Osteoblast (primary cell): Measurements from ENCODE around the gene TTYH3. TPM values are rescaled to one million over a fixed set of nuclear protein-coding genes. Genes with fewer than 3 reads are reported as not detected.

Experiments
- DNase-seq: peaks from one replicate; pipeline ENCODE4 v3.0.0; 2011; ENCODE audit warnings: low spot score, mixed read lengths; ENCODE audit not compliant: insufficient read length; ENCODE audit errors: missing footprints
- H2AFZ ChIP-seq: 2 replicates; pipeline ENCODE4 v1.6.0; 2011; ENCODE audit warnings: mild to moderate bottlenecking, low read length
- H3K27ac ChIP-seq: 2 replicates; pipeline ENCODE4 v1.5.1; 2011; ENCODE audit warnings: mild to moderate bottlenecking, low read depth, low read length, moderate library complexity
- H3K27me3 ChIP-seq: 2 replicates; pipeline ENCODE4 v1.6.0; 2012; ENCODE audit warnings: mild to moderate bottlenecking, control low read depth, inconsistent platforms, low read length, moderate library complexity; ENCODE audit not compliant: insufficient read depth
- H3K36me3 ChIP-seq: 2 replicates; pipeline ENCODE4 v1.5.1; 2011; ENCODE audit warnings: mild to moderate bottlenecking, low read length, control low read depth, moderate library complexity; ENCODE audit not compliant: insufficient read depth
- H3K4me1 ChIP-seq: 2 replicates; pipeline ENCODE4 v1.5.1; 2011; ENCODE audit warnings: mild to moderate bottlenecking, low read length, control low read depth, moderate library complexity; ENCODE audit not compliant: insufficient read depth
- H3K4me2 ChIP-seq: 2 replicates; pipeline ENCODE4 v1.6.0; 2011; ENCODE audit warnings: mild to moderate bottlenecking, low read length; ENCODE audit not compliant: insufficient read depth
- H3K4me3 ChIP-seq: fragments of 200-600 bp; sonication (generic); 3 replicates; pipeline ENCODE4 v1.5.1; 2012; ENCODE audit warnings: mild to moderate bottlenecking, low read length, inconsistent platforms; ENCODE audit not compliant: insufficient read depth
- H3K79me2 ChIP-seq: 2 replicates; pipeline ENCODE4 v1.6.0; 2012; ENCODE audit warnings: mild to moderate bottlenecking, low read length, control low read depth, inconsistent platforms; ENCODE audit not compliant: insufficient read depth
- H3K9me3 ChIP-seq: 2 replicates; pipeline ENCODE4 v1.5.1; 2011; ENCODE audit warnings: low read depth, low read length, control low read depth
- H4K20me1 ChIP-seq: 2 replicates; pipeline ENCODE4 v1.6.0; 2012; ENCODE audit warnings: mild to moderate bottlenecking, low read length, control low read depth; ENCODE audit not compliant: insufficient read depth
- CTCF ChIP-seq: IDR thresholded peaks from 2 replicates; pipeline ENCODE4 v1.5.1; 2011; ENCODE audit warnings: mild to moderate bottlenecking, low read depth, low read length, moderate library complexity; ENCODE audit errors: extremely low read depth
- total RNA-seq: library from RNA; depleted of rRNA; stranded (reverse); fragments of >200 nt; gene quantifications from 2 replicates; pipeline ENCODE4 v1.2.3, GENCODE V29; 2012

Gene TTYH3
- total RNA-seq, 1 donor: 29.0 TPM

- TF ChIP-seq CTCF: no peak
- Histone ChIP-seq H3K9me3 (no peaks in the 10 kb centered on the region), H4K20me1 (peaks cover 8% of the 10 kb centered on the region), H3K27me3 (no peaks in the 10 kb centered on the region), H3K27ac (no peak overlapping the region), H3K4me1 (no peaks in the 10 kb centered on the region), H3K36me3 (peaks cover 20% of the 10 kb centered on the region), H3K4me3 (no peak overlapping the region), H2AFZ (no peak overlapping the region), H3K4me2 (no peak overlapping the region), H3K79me2 (no peaks in the 10 kb centered on the region)
- DNase-seq: no peak
These were observed 24.3 kb downstream of the TTYH3 start for GRCh38 chr7:2655870-2656614.

- Histone ChIP-seq H4K20me1 (peaks cover 5% of the 10 kb centered on the region), H3K9me3 (no peaks in the 10 kb centered on the region), H3K27me3 (no peaks in the 10 kb centered on the region), H3K79me2 (no peaks in the 10 kb centered on the region), H3K27ac (no peak overlapping the region), H3K4me1 (no peaks in the 10 kb centered on the region), H3K36me3 (peaks cover 10% of the 10 kb centered on the region), H3K4me2 (no peak overlapping the region), H2AFZ (no peak overlapping the region), H3K4me3 (no peak overlapping the region)
- DNase-seq: no peak
- TF ChIP-seq CTCF: no peak
These were observed 25.4 kb downstream of the TTYH3 start for GRCh38 chr7:2657208-2657607.

GRCh38 chr7:2657920-2658671 is 26.3 kb downstream of the TTYH3 start:
- no peak for DNase-seq
- Histone ChIP-seq H3K9me3 (no peaks in the 10 kb centered on the region), H3K79me2 (no peaks in the 10 kb centered on the region), H3K4me2 (no peak overlapping the region), H4K20me1 (peaks cover 5% of the 10 kb centered on the region), H3K27ac (no peak overlapping the region), H2AFZ (no peak overlapping the region), H3K4me3 (no peak overlapping the region), H3K27me3 (no peaks in the 10 kb centered on the region), H3K4me1 (no peaks in the 10 kb centered on the region), H3K36me3 (peaks cover 5% of the 10 kb centered on the region)
- no peak for TF ChIP-seq CTCF

- peaks cover 5% of the 10 kb centered on the region for H3K36me3 ChIP-seq
- peaks cover 5% of the 10 kb centered on the region for H4K20me1 ChIP-seq
- no peak overlapping the region for H3K27ac ChIP-seq
- no peak overlapping the region for H3K4me2 ChIP-seq
- no peaks in the 10 kb centered on the region for H3K9me3 ChIP-seq
- H3K27me3 ChIP-seq: no peaks in the 10 kb centered on the region
- no peak for DNase-seq
- TF ChIP-seq CTCF: no peak
- no peaks in the 10 kb centered on the region for H3K79me2 ChIP-seq
- H3K4me1 ChIP-seq: no peaks in the 10 kb centered on the region
- H2AFZ ChIP-seq: no peak overlapping the region
- no peak overlapping the region for H3K4me3 ChIP-seq
These were observed 27.2 kb downstream of the TTYH3 start for GRCh38 chr7:2658941-2659340.
